ENCODE data around the gene WDR64.

DNA sequence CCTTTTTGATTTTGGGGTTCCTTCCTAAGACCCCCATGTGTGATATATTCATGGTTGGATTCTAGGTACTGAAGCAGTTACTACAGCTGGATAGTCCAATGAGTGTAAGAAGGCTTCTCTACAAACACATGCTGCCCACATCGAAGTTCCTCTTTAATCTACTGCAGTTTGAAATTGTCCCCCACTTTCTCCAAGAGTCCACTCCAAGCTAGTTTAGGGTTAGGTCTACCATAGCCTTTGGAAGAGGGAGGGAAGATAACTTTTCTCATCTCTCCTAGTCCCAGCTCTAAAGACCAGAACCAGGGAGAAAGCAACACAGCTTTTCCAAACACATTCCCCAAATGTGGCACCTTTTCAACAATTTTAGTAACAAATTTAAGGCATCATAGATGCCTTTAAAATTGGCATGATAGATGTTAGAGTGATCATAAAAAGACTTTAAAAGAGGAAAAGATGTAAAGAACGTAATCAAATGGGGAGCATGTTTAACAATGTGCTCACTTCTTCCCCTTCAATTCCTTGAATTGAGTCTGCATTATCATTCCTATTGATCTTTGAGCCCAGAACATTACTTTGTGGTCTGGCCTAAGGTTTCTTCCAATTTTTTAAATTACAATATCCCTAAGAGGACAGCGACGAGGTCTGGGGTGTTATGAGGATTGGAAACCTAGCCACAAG, 194.9 kb downstream of the WDR64 start:
- TF ChIP-seq, protein P1, sequence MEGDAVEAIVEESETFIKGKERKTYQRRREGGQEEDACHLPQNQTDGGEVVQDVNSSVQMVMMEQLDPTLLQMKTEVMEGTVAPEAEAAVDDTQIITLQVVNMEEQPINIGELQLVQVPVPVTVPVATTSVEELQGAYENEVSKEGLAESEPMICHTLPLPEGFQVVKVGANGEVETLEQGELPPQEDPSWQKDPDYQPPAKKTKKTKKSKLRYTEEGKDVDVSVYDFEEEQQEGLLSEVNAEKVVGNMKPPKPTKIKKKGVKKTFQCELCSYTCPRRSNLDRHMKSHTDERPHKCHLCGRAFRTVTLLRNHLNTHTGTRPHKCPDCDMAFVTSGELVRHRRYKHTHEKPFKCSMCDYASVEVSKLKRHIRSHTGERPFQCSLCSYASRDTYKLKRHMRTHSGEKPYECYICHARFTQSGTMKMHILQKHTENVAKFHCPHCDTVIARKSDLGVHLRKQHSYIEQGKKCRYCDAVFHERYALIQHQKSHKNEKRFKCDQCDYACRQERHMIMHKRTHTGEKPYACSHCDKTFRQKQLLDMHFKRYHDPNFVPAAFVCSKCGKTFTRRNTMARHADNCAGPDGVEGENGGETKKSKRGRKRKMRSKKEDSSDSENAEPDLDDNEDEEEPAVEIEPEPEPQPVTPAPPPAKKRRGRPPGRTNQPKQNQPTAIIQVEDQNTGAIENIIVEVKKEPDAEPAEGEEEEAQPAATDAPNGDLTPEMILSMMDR (IDR thresholded peaks at IDR 0.05) = no peak
- TF ChIP-seq POLR2A (IDR thresholded peaks at IDR 0.05) = no peak
